Prostate gland (tissue), 2 donors: ENCODE results near the gene CEP112. TPM values are rescaled to one million over a fixed set of nuclear protein-coding genes. Genes with fewer than 3 reads are reported as not detected.

ENCODE experiments used
- DNase-seq: peaks from one replicate; pipeline ENCODE4 v3.0.0-alpha.2; 2019; ENCODE audit warnings: low spot score
- H3K27ac ChIP-seq, 2 donors: fragments of 200-600 bp; sonication (generic); 2 replicates each; pipeline ENCODE4 v1.5.1; 2017 to 2019
- H3K27me3 ChIP-seq: fragments of 200-600 bp; sonication (generic); replicated peaks from 2 replicates; pipeline ENCODE4 v1.5.1; 2019; ENCODE audit not compliant: insufficient read depth
- H3K36me3 ChIP-seq, 2 donors: fragments of 200-600 bp; sonication (generic); 1 replicate in 1 of 2; 2 replicates in 1 of 2; pipeline versions ENCODE4 v1.5.1 to v1.8.1; 2017 to 2019
- H3K4me1 ChIP-seq: fragments of 200-600 bp; sonication (generic); replicated peaks from 2 replicates; pipeline ENCODE4 v1.5.1; 2019
- H3K4me3 ChIP-seq, 2 donors: fragments of 200-600 bp; sonication (generic); 2 replicates each; pipeline ENCODE4 v1.5.1; 2017 to 2019
- H3K9me3 ChIP-seq: fragments of 200-600 bp; sonication (generic); 2 replicates; pipeline ENCODE4 v1.5.1; 2017
- CTCF ChIP-seq, 4 experiments: fragments of 200-600 bp in 2 of 4; fragments of 450-650 bp in 2 of 4; sonication (generic) in 2 of 4; IDR thresholded peaks; 1 replicate in 3 of 4; 2 replicates in 1 of 4; pipeline ENCODE4 v1.5.1; 2016 to 2019; ENCODE audit warnings: antibody characterized with exemption in 4 of 4, mild to moderate bottlenecking in 2 of 4, moderate library complexity in 2 of 4
- POLR2A ChIP-seq: fragments of 450-650 bp; IDR thresholded peaks from one replicate; pipeline ENCODE4 v1.6.1; 2016; ENCODE audit warnings: antibody characterized with exemption, mild to moderate bottlenecking
- POLR2AphosphoS5 ChIP-seq: sonication (generic); formaldehyde crosslinking; IDR thresholded peaks from one replicate; pipeline ENCODE4 v1.6.1; 2017; ENCODE audit warnings: antibody characterized with exemption
- WGBS: methylation state at CpG from one replicate; pipeline ENCODE4 v1.1.5; 2018; 5-methylcytosine and 5-hydroxymethylcytosine counted together
- intact Hi-C: fragments of 100-400 bp; cut with DNase I; formaldehyde crosslinking; loops from one replicate; pipeline ENCODE4 v1.14.2; 2022
- total RNA-seq, 2 donors: library from RNA; depleted of rRNA; stranded (reverse); fragments of >200 nt; gene quantifications; one replicate each; pipeline ENCODE4 v1.1.0, GENCODE V29; 2016

CEP112 gene
- total RNA-seq, 2 donors from 2014 or later: 2.3 to 22.8 TPM

- Histone ChIP-seq H3K36me3 (no peaks in the 10 kb centered on the region), H3K9me3 (no peaks in the 10 kb centered on the region), H3K27ac (no peak overlapping the region), H3K4me3 (no peak overlapping the region), H3K27me3 (no peaks in the 10 kb centered on the region), H3K4me1 (no peaks in the 10 kb centered on the region)
- 68% methylated on average over 1 of the region's 1 CpG for WGBS
- intact Hi-C loops: no loop called here
- no peak for TF ChIP-seq POLR2A
- TF ChIP-seq POLR2AphosphoS5: no peak
- TF ChIP-seq CTCF (IDR thresholded peaks at IDR 0.05): no peak
- DNase-seq: no peak
These were observed 371.6 kb downstream of the CEP112 start for GRCh38 chr17:65820306-65820705.

DNA sequence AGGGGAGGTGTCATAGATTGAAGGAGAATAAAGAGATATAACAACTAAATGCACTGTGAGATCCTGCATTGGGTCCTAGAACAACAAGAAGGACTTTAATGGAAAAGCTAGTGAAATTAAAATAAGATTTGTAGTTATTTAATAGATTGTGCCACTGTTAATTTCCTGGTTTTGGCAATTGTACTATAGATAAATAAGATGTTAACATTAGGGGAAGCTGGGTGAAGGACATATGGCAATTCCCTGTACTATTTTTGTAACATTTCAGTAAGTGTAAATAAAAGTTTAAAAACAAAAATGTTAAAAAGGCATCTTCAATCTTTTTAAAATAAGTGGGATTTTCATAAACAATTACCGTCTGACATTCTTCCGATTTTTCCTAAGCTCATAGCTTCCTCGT is 372.1 kb downstream of the CEP112 start:
- no peak overlapping the region for H3K4me3 ChIP-seq
- no peaks in the 10 kb centered on the region for H3K27me3 ChIP-seq
- H3K36me3 ChIP-seq: no peaks in the 10 kb centered on the region
- no peak for DNase-seq
- no peaks in the 10 kb centered on the region for H3K4me1 ChIP-seq
- TF ChIP-seq POLR2A (no peak), CTCF (IDR thresholded peaks at IDR 0.05) (no peak), POLR2AphosphoS5 (no peak)
- H3K9me3 ChIP-seq: no peaks in the 10 kb centered on the region
- WGBS: 24% methylated on average over 3 of the region's 3 CpGs
- no peak overlapping the region for H3K27ac ChIP-seq
- intact Hi-C loops: no loop called here

DNA sequence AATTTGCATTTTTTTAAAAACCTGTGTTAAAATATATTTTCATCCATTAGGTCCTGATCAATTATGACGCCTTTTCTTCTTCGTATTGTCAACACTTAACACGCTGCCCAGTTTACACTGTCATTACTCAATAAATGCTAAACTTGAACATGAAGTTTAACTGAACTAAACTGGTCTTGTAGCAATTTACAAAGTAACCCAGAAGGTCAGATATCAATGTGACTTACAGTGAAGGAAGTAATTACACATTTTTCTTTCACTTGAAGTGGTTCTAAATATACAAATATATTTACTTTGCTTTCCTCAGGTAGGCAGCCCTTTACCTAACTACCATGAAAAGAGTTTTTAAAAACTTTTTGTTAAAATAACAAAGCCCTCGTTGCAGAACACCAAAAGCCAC is 374.0 kb downstream of the CEP112 start:
- 94% methylated on average over 4 of the region's 4 CpGs for WGBS
- TF ChIP-seq POLR2A: no peak
- no peak for TF ChIP-seq CTCF (IDR thresholded peaks at IDR 0.05)
- TF ChIP-seq POLR2AphosphoS5: no peak
- DNase-seq: no peak
- H3K4me1 ChIP-seq: no peaks in the 10 kb centered on the region
- no peak overlapping the region for H3K27ac ChIP-seq
- H3K9me3 ChIP-seq: no peaks in the 10 kb centered on the region
- no peaks in the 10 kb centered on the region for H3K27me3 ChIP-seq
- no peaks in the 10 kb centered on the region for H3K36me3 ChIP-seq
- H3K4me3 ChIP-seq: no peak overlapping the region
- intact Hi-C loops: no loop called here

DNA sequence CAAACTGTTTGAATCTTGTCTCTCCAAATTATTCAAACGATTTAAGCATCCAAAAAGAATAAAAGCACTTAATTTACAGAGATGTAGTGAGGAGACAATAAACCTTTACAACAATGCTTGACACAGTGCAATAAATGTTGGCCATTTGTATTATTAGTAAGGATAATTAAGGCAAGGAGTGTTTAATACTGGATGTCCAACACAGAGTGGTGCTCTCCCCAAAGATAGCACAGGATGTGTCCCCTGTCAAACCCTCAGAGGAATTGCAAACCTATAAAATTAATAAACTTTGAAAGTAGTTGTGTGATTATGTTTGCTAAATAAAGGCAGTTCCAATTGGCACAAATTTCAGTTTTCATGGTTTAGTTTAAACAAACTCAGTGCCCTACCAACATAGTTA is 377.5 kb downstream of the CEP112 start:
- intact Hi-C loops: no loop called here
- Histone ChIP-seq H3K4me3 (no peak overlapping the region), H3K4me1 (no peaks in the 10 kb centered on the region), H3K27me3 (no peaks in the 10 kb centered on the region), H3K9me3 (no peaks in the 10 kb centered on the region), H3K27ac (no peak overlapping the region), H3K36me3 (no peaks in the 10 kb centered on the region)
- TF ChIP-seq POLR2A (no peak), POLR2AphosphoS5 (no peak), CTCF (IDR thresholded peaks at IDR 0.05) (peak in 1 of 4 experiments; percentile 8)
- DNase-seq: no peak
- WGBS: 53% methylated on average over 1 of the region's 1 CpG

- intact Hi-C loops: no loop called here
- H3K27ac ChIP-seq: no peak overlapping the region
- no peaks in the 10 kb centered on the region for H3K36me3 ChIP-seq
- 73% methylated on average over 3 of the region's 3 CpGs for WGBS
- no peak overlapping the region for H3K4me3 ChIP-seq
- H3K27me3 ChIP-seq: no peaks in the 10 kb centered on the region
- H3K4me1 ChIP-seq: no peaks in the 10 kb centered on the region
- no peaks in the 10 kb centered on the region for H3K9me3 ChIP-seq
- TF ChIP-seq POLR2A: no peak
- TF ChIP-seq CTCF (IDR thresholded peaks at IDR 0.05): no peak
- no peak for TF ChIP-seq POLR2AphosphoS5
- no peak for DNase-seq
These were observed 378.6 kb downstream of the CEP112 start for GRCh38 chr17:65813306-65813705.
